NCI-H69 (cell line): ENCODE data around the gene PIEZO2.

Source experiments
- DNase-seq: peaks from one replicate; lab custom pipeline; 2025; lab: John Stamatoyannopoulos, UW

Gene PIEZO2

GRCh38 chr18:10842861-10843260 lies 306.5 kb downstream of the PIEZO2 start:
- DNase-seq = no peak

DNA sequence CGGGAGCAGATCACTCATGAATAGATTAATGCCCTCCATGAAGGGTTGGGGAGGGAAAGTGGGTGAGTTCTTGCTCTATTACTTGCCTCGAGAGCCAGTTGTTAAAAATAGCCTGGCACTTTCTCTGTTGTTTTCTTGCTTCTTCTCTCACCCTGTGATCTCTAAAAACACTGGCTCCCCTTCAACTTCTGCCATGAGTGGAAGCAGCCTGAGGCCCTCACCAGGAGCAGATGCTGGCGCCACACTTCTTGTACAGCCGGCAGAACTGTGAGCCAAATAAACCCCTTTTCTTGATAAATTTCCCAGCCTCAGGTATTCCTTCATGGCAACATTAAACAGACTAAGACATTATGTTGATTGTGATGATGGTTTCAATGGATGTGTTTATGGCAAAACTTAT lies 307.0 kb downstream of the PIEZO2 start:
- DNase-seq = no peak

DNA sequence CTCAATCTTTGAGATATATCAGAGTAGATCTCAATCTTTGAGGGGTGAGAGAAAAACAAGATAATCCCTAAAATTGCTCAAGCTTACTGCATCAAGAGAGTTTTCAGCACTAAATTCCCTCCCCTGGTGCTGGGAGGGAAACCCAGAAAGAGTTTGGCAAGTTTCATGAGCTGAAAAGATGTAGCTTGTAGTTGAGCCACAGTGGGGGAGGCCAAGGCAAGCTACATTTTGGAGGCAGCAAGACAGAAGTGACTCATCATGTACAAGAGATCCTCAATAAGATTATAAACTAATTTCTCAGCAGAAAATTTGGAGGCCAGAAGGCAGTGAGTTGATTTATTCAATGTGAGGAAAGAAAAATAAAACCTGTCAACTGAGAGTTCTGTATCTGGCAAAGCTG lies 308.2 kb downstream of the PIEZO2 start:
- no peak for DNase-seq

GRCh38 chr18:10840743-10841142 lies 308.6 kb downstream of the PIEZO2 start:
- DNase-seq = no peak

DNA sequence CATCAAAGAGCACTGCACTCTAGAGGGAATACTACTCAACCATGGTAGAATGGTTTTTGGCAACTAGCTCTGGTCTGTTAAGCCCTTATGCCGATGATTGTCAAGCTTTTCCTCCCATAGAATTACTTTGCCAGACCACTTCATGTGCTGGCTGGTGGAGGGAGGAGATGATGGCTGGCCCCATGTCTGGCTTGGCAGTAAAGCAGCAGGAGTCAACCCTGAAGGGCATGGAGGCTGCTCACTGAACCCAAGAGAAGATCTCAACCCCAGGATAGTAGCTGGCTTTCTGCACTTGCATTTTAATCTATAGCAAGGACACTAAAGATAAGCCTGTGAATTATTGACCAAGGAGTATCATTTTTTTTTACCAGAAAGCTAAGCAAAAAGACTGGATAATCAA lies 309.9 kb downstream of the PIEZO2 start:
- DNase-seq = no peak

DNA sequence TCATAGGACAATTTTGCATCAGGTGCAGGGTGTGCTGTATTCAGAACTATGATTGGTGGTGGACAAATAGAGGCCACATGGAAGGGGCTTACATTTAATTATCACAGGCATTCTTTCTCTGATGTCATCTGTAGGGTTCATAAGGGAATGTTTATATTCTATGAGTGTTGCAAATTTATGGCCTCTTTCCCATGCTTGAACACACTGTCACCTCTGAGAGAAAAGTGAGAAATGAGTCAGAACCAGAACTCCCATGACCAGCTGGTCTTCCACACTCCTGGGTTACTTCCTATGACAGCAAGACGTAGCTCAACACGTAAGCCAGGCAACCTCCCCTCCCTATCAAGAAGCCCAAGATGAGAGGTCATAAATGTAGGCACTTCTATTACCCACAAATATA lies 310.8 kb downstream of the PIEZO2 start:
- DNase-seq = no peak

DNA sequence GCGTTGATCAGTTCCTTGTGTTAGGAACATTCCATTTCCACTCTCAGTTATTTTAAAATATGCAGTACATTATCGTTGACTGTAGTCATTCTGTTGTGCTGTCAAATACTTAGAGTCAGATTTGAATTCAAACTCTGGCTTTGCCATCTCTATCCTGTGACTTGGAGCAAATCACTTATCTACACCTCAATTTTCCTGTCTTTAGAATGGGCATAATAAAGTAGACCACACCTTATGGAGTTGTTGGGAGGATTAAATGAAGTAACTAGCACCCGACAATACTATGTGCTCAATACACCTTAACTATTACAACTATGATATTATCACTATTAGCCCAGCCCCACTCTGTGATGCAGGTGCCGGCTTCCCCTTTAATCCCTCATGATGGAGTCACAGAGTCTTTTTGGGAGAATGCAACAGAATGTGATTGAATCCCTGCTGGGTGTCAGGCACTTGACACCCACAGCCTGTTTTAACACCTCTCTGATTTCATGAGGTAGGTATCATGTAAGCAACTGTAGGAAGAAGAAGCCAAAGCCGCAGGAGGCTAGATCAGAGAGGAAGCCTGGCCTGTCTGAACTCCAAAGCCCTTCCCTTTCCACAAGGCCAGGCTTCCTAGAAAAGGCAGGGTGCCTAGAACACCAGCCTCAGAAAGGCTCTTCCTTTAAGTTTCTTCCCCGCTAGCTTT lies 315.1 kb downstream of the PIEZO2 start:
- DNase-seq = no peak

DNA sequence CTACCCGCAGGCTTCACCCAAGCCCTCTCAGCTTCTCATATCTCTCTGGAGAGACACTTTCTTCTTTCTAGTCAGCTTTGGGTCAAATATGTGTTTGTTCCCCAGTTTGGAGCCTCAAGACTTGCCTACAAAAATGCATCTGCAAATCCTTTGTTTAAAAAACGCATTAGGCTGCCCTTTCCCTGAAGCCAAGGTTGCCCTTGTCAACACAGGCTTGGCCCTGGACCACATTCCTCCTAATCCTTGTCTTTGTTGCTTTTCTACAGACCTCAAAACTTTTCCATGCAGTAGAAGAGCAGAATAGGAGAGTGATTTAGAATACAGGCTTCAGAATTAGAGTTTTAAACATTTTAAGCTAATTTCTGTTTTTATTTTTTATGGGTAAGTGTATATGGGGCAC lies 315.7 kb downstream of the PIEZO2 start:
- DNase-seq = no peak

- DNase-seq = no peak
Measured at GRCh38 chr18:10826400-10826799, 323.0 kb downstream of the PIEZO2 start.

GRCh38 chr18:10822456-10822855 lies 326.9 kb downstream of the PIEZO2 start:
- peak; percentile 11 for DNase-seq

GRCh38 chr18:10820681-10821080 lies 328.7 kb downstream of the PIEZO2 start:
- no peak for DNase-seq

- DNase-seq = no peak
Measured at GRCh38 chr18:10814336-10814735, 335.0 kb downstream of the PIEZO2 start.

DNA sequence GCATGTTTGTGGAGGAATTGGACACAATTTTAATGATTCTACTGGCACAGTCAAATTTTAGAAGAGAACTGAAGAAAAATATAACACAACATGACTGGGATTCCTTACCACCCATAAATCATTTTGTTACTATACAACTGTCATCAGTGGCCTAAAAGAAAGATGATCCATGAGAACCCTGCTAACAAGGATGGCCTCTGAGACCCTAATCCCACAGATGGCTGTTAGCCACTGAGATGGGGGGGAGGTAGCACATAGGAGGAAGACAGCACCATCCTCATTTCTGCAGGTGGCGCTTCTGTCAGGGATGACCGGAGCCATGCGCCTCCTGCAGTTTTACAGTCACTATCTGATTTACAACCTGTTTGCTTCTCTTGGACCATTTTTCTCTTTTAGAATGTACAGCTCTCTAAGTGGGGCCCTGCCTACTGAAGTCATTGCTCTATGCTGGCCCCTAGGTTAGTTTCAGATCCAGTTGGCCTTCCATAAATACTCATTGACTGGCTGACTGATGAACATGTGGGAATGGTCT lies 343.7 kb downstream of the PIEZO2 start:
- DNase-seq = no peak

DNA sequence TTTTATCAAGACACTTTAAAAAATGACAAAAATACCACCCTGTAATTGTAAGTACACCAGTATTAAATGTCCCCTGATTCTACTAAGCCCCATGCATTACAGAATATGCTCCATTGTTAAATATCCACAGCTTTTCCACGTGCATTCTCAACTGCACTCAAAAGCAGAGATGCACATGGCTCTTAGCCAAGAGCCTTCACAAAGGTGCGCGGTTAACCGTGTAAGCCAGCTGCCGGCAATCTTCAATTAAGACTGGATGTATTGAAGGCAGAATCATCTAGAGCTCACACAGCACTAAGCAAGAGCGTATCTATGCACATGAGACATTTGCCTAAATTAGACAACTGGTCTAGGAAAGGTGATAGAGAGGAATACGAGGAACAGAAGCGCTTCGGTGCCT lies 345.2 kb downstream of the PIEZO2 start:
- DNase-seq = peak; percentile 17

DNA sequence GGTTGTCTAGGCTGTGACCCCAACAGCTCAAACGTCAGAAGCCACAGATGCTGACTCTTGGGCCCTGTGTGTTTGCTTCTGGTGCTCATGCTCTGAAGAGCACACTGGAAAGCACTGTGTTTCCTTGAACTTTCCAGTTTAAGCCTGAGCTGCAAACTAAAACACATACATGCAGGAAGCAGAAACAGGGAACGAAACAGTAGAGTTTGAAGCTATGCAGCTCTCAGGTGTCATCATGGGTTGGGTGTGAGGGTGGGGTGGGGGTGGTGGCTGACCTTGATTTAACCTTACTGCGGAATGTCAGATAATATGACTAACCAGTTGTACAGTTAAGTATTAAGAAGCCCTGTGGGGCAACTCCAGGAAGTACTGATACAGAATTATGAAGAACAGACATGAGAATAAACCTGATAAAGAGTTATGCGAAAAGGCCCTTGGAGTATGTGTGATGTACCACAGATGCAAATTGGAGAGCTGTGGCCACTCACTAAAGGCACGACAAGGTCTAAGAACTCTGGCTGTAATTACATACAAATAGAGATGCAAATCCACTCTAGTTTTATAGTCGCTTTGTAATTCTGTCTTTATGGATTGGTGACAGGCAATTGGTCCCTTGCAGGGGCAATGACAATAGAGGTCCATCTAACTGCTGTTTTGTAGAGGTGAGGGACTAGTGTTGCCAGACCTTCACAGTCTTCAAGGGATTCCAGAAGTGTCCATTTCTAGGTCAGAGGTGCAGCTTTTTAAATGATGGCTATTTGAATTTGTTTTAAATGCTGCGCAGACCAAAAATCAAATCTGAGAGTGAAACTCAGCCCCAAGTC lies 350.4 kb downstream of the PIEZO2 start:
- DNase-seq = no peak

- DNase-seq = no peak
Measured at GRCh38 chr18:10797896-10798295, 351.5 kb downstream of the PIEZO2 start.

- no peak for DNase-seq
Measured at GRCh38 chr18:10794771-10795170, 354.6 kb downstream of the PIEZO2 start.

DNA sequence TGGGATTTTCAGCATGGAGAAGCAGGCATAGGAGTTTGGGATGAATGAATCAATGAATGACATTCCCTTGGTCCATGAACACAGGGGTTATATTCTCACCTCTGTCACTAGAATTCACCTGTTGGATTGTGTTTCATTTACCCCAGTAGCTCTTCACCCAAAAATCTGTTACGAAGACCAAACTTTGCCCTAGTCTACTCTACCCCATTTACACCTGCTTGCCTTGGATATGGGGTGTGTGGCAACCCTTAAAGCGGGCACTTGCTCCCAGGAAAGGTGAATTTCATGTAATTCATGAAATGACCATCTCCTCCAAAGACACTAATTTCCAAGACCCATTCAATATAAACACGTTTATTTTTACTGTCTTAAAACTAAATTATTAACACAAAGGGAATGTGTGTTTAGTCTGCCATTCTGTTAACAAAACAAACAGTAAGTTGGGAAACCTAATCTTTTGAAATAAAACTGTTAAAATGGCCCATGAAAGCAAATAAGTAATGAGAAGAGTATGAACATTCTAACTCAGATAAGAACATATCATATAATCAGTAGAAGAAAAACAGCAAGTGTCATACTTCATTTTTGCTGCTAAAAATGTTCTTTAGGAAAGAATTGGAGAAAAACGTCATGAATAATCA lies 355.5 kb downstream of the PIEZO2 start:
- no peak for DNase-seq

DNA sequence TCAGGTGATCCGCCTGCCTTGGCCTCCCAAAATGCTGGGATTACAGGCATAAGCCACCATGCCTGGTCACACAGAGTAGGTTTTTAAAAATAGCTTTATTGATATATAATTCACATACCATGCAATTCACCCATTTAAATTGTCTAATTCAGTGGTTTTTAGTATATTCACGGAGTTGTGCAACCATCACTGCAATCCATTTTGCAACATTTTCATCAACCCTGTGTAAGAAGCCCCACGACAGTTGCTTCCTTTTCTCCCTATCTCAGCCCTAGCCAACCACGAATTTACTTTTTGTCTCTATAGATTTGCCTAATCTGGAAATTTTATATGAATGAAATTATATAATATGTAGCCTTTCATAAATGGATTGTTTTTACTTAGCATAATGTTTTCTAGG lies 357.2 kb downstream of the PIEZO2 start:
- DNase-seq = no peak

DNA sequence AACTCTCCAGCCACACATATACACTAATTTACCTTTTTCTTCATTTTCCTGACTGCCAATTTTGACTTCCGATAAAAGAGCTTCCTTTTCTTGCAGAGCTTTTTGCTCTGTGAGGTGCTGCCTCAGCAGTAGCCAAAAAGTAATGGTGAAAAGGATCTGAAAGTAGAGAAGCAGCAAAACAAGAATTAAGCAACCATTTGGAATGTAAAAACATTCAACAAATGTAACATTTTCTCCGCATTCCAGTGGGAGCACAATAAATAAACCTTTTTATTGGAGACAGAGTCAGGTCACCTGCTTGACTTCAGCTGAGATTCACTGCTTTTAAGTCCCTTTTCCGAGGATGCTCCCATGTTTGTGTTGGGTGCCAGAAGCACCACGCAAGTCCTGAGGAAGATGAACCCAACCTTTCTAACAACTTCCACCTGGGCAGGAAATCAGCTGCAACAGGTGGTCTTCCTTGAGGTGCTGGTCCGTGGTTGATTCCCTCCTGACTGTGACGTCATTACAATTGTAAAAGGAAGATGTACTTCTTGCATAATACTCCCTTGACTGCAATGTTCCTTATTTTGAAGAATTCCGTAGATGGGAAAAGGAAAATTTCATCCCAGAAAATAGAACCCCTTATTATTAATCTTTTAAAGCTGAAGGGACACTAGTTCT lies 358.1 kb downstream of the PIEZO2 start:
- DNase-seq = no peak

GRCh38 chr18:10789180-10789579 lies 360.2 kb downstream of the PIEZO2 start:
- DNase-seq = no peak

DNA sequence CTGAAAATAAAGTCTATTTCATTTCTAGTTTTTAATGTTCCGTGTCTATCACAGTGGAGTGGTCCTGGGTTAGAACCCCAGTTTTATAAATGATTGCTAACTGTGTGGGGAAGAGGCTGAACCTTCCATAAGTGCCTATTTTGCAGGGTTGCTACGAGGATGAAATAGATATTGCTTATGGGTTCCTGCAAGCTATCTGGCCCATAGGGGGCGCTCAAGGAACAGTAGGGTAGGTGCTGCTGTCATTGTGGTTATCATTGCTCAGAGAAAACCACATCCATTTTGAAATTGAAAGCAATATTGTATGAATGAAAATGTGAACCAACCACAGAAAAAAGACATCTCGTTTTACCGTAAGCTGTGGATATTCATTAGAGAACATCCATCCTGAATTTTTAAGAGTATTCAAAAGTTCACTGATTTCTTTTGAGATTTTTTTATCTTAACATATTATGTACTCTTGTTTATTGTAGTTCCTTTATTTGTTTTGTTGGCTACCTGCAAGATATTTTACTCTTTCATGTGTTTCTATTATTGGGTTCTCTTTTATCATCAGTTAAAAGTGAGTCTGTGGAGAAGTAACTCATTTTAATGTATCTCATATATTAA lies 362.0 kb downstream of the PIEZO2 start:
- DNase-seq = peak; percentile 86
